Ovary (tissue), 9 donors: ENCODE data around the gene MVD. TPM values are rescaled to one million over a fixed set of nuclear protein-coding genes. Genes with fewer than 3 reads are reported as not detected.

Experiments used
- DNase-seq, 5 donors: peaks; one replicate each; pipeline ENCODE4 v3.0.0-alpha.2; 2019 to 2020
- H3K27ac ChIP-seq, 2 donors: fragments of 200-600 bp; one replicate each; pipeline versions ENCODE4 v1.5.1 to v1.8.0; 2019 to 2022
- H3K27me3 ChIP-seq: fragments of 200-600 bp; one replicate; pipeline ENCODE4 v1.8.0; 2022
- H3K36me3 ChIP-seq: fragments of 200-600 bp; sonication (generic); one replicate; pipeline ENCODE4 v1.5.1; 2019
- H3K4me1 ChIP-seq: one replicate; pipeline ENCODE4 v1.8.1; 2013; ENCODE audit warnings: mild to moderate bottlenecking, moderate library complexity; ENCODE audit not compliant: insufficient read depth
- H3K4me3 ChIP-seq: fragments of 200-600 bp; sonication (generic); one replicate; pipeline ENCODE4 v1.5.1; 2017
- H3K9me3 ChIP-seq, 2 donors: fragments of 200-600 bp in 1 of 2; sonication (generic) in 1 of 2; one replicate each; pipeline versions ENCODE4 v1.5.1 to v1.8.1; 2013 to 2019; ENCODE audit warnings: mild to moderate bottlenecking in 1 of 2, moderate library complexity in 1 of 2
- CTCF ChIP-seq, 3 donors: fragments of 450-650 bp in 2 of 3; fragments of 200-600 bp in 1 of 3; IDR thresholded peaks; one replicate each; pipeline versions ENCODE4 v1.5.1 to v1.8.0; 2016 to 2022; ENCODE audit warnings: antibody characterized with exemption in 3 of 3, mild to moderate bottlenecking in 1 of 3
- EP300 ChIP-seq: sonication (generic); formaldehyde crosslinking; IDR thresholded peaks from one replicate; pipeline ENCODE4 v1.6.1; 2017; ENCODE audit warnings: antibody characterized with exemption
- POLR2A ChIP-seq: fragments of 450-650 bp; IDR thresholded peaks from one replicate; pipeline ENCODE4 v1.6.1; 2017; ENCODE audit warnings: antibody characterized with exemption, mild to moderate bottlenecking, moderate library complexity
- WGBS, 3 donors: extraction: QIAGEN DNeasy Blood & Tissue Kit in 1 of 3; methylation state at CpG; one replicate each; pipeline versions ENCODE4 v1.1.5 to v1.1.7; 2013 to 2017; 5-methylcytosine and 5-hydroxymethylcytosine counted together
- intact Hi-C, 4 donors: fragments of 100-400 bp; cut with DNase I; formaldehyde crosslinking; loops; one replicate each; pipeline versions ENCODE4 v1.11.0 to v1.15.1; 2022 to 2023
- polyA plus RNA-seq, 2 donors: library from polyadenylated mRNA; stranded (reverse); fragments of 200-250 nt in 1 of 2; fragments of 350-450 nt in 1 of 2; fragmentation: Illumina TruSeq in 1 of 2; extraction: RNeasy Lipid Tissue Mini Kit (QIAGEN cat#74804) in 1 of 2; gene quantifications; one replicate each; pipeline ENCODE4 v1.2.3, GENCODE V29; 2013 to 2014
- total RNA-seq, 7 donors: library from RNA; depleted of rRNA in 2 of 7; stranded (reverse); fragments of >200 nt in 2 of 7; fragmentation: NEBNext Ultra II Directional in 3 of 7; extraction: Animal tissue kit (Norgen Biotek cat#: 25700) in 3 of 7; gene quantifications; one replicate each; pipeline versions ENCODE4 v1.1.0 to v1.2.4, GENCODE V29; 2016 to 2023
- donor health status: DM: no; HTN: no; CAD: no; lungs with moderate emphysema.
- donor health status: DM: no; HTN: no; CAD: no.
- donor health status: Bipolar disorder and iron deficiency.
- donor health status: DM: yes; HTN: yes; CAD: no.
- donor health status: DM: no; HTN: no; CAD: no.
- donor health status: DM: yes; HTN: yes; CAD: no.

The MVD gene
- total and polyA plus RNA-seq, 9 donors, result 9.1 to 135 (median 20.9) TPM

- Histone ChIP-seq H3K4me3 (no peak overlapping the region), H3K4me1 (no peaks in the 10 kb centered on the region), H3K27ac (no peak overlapping the region), H3K9me3 (no peaks in the 10 kb centered on the region), H3K27me3 (no peaks in the 10 kb centered on the region), H3K36me3 (no peaks in the 10 kb centered on the region)
- TF ChIP-seq CTCF (IDR thresholded peaks at IDR 0.05) (no peak), EP300 (no peak), POLR2A (no peak)
- WGBS, 3 donors, result 91 to 93% (median 91%) methylated on average over 9 of the region's 9 CpGs
- DNase-seq, result no peak
- intact Hi-C loops, result no loop called here
These were observed 36.2 kb downstream of the MVD start for GRCh38 chr16:88626646-88627045.

GRCh38 chr16:88624977-88625576, 37.8 kb downstream of the MVD start:
- Histone ChIP-seq H3K36me3 (no peaks in the 10 kb centered on the region), H3K4me3 (no peak overlapping the region), H3K9me3 (no peaks in the 10 kb centered on the region), H3K4me1 (no peaks in the 10 kb centered on the region), H3K27ac (no peak overlapping the region), H3K27me3 (no peaks in the 10 kb centered on the region)
- no peak for DNase-seq
- intact Hi-C loops, result no loop called here
- no peak for TF ChIP-seq EP300
- TF ChIP-seq POLR2A, result no peak
- no peak for TF ChIP-seq CTCF (IDR thresholded peaks at IDR 0.05)
- WGBS, 3 donors, result 69 to 79% (median 76%) methylated on average over 16 to 17 of the region's 17 CpGs

- WGBS, 3 donors, result 90 to 93% (median 93%) methylated on average over 18 of the region's 18 CpGs
- H3K36me3 ChIP-seq, result no peaks in the 10 kb centered on the region
These were observed 38.4 kb downstream of the MVD start for GRCh38 chr16:88624481-88624880.

GRCh38 chr16:88623858-88624257, 39.0 kb downstream of the MVD start:
- no peak overlapping the region for H3K27ac ChIP-seq
- no peak for TF ChIP-seq CTCF (IDR thresholded peaks at IDR 0.05)
- no peak for TF ChIP-seq POLR2A
- TF ChIP-seq EP300, result no peak
- no peak overlapping the region for H3K4me3 ChIP-seq
- H3K36me3 ChIP-seq, result no peaks in the 10 kb centered on the region
- 94% methylated on average over 13 of the region's 13 CpGs for WGBS, 3 donors
- no peak for DNase-seq
- H3K9me3 ChIP-seq, result no peaks in the 10 kb centered on the region
- H3K27me3 ChIP-seq, result no peaks in the 10 kb centered on the region
- H3K4me1 ChIP-seq, result no peaks in the 10 kb centered on the region
- intact Hi-C loops, result no loop called here

More at GRCh38 chr16:88624481-88624880, 38.4 kb downstream of the MVD start:
- no peak overlapping the region for H3K4me3 ChIP-seq
- H3K27ac ChIP-seq, result no peak overlapping the region
- intact Hi-C loops, result no loop called here
- DNase-seq, result no peak
- no peaks in the 10 kb centered on the region for H3K27me3 ChIP-seq
- no peaks in the 10 kb centered on the region for H3K9me3 ChIP-seq
- no peak for TF ChIP-seq EP300
- no peak for TF ChIP-seq CTCF (IDR thresholded peaks at IDR 0.05)
- TF ChIP-seq POLR2A, result no peak
- no peaks in the 10 kb centered on the region for H3K4me1 ChIP-seq
